HG02678 (cell line): ENCODE measurements around the gene SPATA4.
"Not testable (repeated sequence)": the region's sequence is repeated elsewhere in the genome, so short reads cannot be mapped to it uniquely, and the experiment has no call there.

Experiments used
- ATAC-seq: cut with Tn5 transposase; IDR thresholded peaks from one replicate; pipeline ENCODE4 v1.9.1; 2021; ENCODE audit warnings: mild to moderate bottlenecking, moderate library complexity; ENCODE audit not compliant: unreplicated experiment

Gene SPATA4

GRCh38 chr4:176195184-176195978 is at the start of gene SPATA4:
Gene SPATA4 (minus strand): TSS chr4:176195585. CDS start chr4:176195562, 23 bp downstream.
- peak; percentile 98 for ATAC-seq

DNA sequence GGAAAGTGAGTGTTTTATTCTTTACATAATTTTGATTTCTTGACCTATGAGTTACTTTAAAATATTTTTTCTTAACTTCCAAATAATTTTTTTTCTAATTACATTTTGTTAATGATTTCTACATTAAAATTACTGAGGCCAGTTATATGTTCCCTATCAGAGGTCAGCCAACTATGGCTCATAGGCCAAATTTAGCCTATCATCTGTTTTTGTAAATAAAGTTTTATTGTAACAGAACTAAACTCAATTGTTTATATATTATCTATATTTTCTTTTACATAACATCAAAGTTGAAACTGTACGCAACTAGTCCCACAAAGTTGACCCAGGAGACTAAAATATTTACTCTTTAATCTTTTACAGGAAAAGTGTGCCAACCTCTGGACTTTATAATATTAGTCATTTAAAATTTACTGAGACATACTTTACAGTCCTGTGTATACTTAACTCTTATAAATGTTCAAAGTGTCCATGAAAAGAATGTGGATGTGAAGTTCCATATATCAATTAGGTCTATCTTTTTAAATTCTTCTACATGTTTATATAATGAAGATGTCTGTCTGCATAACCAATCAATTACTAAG is 47.5 kb upstream of the SPATA4 start:
- no peak for ATAC-seq

- no peak for ATAC-seq
Observed at GRCh38 chr4:176241703-176242102, 46.3 kb upstream of the SPATA4 start.

DNA sequence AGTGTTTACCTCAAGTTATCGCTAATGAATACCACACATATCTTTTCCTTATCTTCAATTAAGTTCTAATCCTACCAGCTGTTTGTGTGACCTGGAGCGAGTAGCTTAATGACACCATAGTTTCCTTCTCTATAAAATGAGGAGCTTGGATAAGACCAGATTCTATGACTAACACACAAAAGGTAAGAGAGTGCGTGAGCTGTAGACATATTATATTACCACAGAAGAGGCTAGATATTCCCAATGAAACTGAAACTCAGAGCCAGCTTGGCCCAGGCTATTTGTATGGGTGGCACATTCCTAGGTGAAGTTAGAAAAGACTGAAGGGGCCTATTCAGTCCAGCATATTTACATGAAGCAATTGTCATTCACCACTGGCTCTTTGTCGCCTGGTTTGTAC is 43.4 kb upstream of the SPATA4 start:
- ATAC-seq: no peak

DNA sequence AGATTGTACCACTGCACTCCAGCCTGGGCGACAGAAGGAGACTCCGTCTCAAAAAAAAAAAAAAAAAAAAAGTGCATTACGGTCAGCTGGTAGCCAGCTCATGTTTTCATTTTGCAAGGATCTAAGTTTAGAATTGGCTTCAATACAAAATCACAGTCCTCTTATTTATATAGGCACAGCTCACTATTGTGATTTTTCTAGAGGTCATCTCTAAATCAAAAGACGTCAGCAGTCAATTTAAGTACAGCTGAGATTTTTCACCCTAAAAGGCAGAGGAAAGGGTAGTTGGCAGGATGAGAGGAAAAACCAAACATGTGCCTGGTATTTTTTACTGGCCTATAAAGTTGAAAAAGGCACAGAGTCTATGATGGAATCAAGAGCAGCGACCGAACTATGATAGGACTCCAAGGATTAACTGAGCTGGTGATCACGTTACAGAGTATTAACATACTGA is 42.8 kb upstream of the SPATA4 start:
- ATAC-seq: no peak

GRCh38 chr4:176236946-176237345 is 41.6 kb upstream of the SPATA4 start:
- no peak for ATAC-seq

DNA sequence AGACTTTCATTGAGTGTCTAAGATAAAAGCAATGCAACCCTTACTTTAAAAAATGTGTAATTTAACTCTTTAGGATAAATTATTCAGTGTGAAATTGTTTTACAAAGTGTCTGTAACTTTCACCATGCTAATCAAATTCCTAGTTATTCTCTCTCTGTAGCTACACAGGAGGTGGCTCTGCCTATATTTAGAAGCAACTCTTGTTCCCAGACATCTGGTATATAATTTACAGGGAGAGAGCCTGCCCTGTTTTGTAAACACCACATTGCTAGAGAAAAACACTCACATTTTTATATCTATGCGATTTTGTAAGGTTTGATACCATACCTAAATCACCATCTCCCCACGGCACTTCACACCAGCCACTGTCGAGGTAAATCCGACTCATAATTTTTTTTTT is 35.5 kb upstream of the SPATA4 start:
- ATAC-seq: no peak

- no peak for ATAC-seq
Observed at GRCh38 chr4:176229645-176230044, 34.3 kb upstream of the SPATA4 start.

GRCh38 chr4:176226736-176227135 is 31.4 kb upstream of the SPATA4 start:
- no peak for ATAC-seq

DNA sequence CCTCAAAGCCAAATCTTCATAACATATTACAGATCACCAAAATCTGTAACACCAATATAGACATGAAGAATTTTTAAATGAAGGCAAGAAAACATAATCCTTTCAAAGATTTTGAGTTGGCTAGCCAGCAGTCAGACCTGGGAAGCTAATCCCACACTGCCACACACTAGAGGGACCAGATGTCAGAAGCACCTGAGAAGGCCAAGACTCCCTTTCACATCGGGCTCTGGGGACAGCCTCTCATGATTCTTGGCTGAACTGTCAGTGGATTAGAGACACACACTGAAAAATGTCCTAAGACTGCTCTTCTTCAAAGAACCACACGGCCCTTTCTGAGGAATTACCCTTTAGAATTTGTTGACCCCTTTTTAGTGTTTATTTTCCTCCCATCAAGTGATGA is 28.2 kb upstream of the SPATA4 start:
- ATAC-seq: no peak

- no peak for ATAC-seq
Observed at GRCh38 chr4:176222149-176222548, 26.8 kb upstream of the SPATA4 start.

DNA sequence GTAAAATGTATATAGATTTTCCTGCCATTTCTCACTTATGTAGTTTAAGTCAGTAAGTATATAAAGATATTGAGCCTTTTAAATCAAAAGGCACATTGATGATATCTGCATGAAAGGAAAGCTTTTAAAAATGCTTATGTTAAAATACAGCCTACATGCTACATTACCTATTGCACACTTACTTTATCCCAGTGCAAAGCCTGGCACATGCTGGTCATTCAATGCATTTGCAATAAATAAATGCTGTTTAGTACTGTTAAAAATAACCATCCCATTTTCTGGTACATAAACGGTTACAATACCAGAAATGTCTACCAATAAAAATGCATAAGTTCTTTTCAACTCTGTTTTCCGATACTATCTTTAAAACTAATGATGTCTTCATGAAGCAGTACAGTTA is 22.1 kb upstream of the SPATA4 start:
- no peak for ATAC-seq

DNA sequence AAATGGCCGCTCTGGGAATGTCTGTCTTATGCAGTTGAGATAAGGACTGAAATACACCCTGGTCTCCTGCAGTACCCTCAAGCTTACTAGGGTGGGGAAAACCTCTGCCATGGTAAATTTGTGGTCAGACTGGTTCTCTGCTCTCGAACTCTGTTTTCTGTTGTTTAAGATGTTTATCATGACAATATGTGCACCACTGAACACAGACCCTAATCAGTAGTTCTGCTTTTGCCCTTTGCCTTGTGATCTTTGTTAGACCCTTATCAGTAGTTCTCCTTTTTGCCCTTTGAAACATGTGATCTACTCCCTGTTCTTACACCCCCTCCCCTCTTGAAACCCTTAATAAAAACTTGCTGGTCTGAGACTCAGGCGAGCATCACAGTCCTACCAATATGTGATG is 17.0 kb upstream of the SPATA4 start:
- not testable (repeated sequence) for ATAC-seq

DNA sequence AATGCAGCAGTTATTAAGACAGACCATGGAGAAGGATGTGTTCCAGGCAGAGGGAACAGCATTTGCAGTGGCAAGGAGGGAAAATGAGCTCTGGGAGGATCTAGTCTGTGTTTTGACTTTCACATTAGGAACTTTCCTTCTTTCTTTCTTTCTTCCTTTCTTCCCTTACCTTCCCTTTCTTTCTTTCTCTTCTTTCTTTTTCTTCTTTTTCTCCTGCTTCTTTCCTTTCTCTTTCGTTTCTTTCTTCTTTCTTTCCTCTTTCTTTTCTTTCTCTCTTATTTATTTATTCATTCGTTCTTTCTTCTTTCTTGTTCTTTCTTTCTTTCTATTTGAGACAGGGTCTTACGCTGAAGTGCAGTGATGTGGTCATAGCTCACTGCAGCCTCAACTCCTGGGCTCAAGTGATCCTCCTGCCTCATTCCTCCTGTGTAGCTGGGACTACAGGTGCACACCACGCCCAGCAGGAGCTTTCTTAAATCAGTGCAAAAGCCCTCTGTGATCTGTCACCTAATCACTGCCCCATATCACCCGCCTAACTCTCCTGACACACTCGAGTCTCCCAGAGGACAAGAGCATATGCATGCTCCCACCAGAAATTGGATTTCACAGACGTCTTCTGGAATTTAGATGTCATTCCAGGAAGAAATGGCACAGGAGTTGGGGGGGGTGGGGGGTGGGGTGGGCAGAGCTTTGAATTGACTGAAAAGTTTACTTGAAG is 15.4 kb upstream of the SPATA4 start:
- ATAC-seq: no peak

- no peak for ATAC-seq
Observed at GRCh38 chr4:176210101-176210500, 14.7 kb upstream of the SPATA4 start.

DNA sequence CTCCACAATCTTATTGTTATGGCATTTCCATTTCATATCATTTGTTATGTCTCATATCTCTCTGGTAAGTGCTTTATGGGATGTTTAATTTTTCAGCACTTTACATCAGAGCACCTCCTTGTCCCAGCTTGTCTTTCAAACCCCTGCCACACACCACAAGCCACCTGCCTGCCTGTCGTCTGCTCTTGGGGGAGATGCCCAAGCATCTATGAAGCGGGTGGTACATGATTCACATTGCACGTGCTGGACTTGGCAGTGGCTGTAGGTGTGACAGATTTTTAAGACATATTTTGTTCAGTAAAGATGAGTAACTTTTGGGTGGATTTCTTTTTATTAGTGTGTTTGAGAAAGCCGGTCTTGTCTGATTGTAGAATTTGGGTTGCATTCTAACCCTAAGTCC is 14.2 kb upstream of the SPATA4 start:
- ATAC-seq: no peak

GRCh38 chr4:176207839-176208238 is 12.5 kb upstream of the SPATA4 start:
- ATAC-seq: no peak

DNA sequence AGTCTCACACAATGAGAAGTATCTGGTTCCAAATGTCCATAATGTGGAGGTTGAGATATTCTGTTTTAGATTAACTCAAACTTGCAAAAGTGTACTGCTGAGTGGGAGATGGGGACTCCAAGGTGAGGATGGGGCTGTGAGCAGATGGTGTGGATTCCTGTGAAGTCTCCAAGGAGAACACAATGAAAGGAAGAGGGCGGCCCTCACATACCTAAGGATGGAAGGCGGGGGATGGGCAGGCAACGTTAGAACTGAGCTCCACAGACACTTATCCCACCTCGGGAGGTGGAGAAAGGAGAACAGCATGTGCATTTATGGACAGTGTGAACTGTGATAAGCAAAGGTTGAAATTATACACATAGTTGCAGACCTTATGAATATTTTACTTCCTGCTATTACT is 9.9 kb upstream of the SPATA4 start:
- ATAC-seq: no peak

DNA sequence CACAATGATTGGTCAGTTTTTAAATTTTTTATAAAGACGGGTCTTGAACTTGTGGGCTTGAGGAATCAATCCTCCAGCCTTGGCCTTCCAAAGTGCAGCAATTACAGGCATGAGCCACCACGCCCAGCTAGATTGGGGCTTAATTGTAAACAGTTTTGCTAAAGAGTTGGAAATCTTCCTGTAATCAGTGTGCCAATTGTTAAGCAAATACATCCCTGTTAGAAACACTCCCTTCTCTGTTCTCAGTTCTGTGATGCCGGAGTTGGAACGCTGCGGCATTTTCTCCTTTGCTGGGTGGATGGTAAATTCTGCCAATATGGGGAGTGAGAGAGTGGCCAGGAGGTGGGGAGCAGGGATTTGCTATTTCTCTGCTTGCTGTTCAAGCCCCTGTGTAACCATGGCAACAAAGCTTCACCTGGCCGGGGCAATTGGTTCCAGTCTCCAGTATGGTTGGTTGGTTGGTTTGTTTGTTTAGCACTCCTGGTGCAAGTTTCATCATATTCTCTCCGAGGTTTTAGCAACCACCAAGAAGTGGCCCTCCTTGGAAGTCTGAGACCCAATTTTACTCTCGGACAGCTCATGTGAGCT is 3.0 kb upstream of the SPATA4 start:
- ATAC-seq: no peak

DNA sequence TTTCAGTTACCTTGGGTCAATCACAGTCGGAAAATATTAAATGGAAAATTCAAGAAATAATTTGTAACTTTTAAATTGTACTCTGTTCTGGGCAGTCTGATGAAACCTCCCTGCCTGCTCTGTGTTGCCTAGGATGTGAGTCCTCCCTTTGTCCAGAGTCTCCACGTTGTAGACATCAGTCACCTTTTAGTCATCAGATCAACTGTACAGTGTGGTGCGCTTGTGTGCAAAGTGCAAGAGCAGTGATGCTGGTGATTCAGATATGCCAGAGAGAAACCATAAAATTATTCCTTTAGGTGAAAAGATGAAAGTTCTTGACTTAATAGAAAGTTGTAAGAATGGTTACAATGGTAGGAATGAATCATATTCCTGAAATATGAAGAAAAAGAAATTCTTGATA is 1.4 kb downstream of the SPATA4 start:
- ATAC-seq: no peak

GRCh38 chr4:176193126-176193525 is 2.3 kb downstream of the SPATA4 start:
- no peak for ATAC-seq

- no peak for ATAC-seq
Observed at GRCh38 chr4:176191974-176192373, 3.4 kb downstream of the SPATA4 start.
